ENCODE results near the gene SETD1B.
"Not testable (repeated sequence)": the region's sequence is repeated elsewhere in the genome, so short reads cannot be mapped to it uniquely, and the experiment has no call there.

SETD1B gene

DNA sequence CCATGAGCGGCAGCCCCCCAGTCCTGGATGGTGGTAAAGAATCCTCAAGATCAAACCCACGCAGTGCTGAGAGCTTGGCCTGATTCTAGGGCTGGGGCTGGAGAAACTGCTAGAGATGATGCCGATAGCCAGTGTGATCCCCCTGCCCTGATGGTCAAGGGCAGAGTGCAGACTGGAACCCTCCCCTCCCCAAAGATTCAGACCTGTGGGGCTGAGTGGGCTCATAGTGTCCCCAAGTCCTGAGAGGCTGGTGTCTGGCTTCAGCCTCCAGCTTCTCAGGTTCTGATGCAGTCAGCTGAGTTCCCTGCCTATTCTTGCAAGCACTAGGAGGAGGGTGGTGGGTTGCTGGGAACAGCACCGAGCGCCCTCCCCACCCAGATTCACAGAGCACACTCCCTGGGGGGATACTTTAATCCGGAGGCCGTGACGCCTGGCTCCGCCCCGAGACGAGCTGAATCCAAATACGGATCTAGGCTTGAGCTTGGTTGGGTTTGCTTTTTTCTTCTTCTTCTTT lies 22.3 kb upstream of the SETD1B start:
- no peak for DNase-seq

DNA sequence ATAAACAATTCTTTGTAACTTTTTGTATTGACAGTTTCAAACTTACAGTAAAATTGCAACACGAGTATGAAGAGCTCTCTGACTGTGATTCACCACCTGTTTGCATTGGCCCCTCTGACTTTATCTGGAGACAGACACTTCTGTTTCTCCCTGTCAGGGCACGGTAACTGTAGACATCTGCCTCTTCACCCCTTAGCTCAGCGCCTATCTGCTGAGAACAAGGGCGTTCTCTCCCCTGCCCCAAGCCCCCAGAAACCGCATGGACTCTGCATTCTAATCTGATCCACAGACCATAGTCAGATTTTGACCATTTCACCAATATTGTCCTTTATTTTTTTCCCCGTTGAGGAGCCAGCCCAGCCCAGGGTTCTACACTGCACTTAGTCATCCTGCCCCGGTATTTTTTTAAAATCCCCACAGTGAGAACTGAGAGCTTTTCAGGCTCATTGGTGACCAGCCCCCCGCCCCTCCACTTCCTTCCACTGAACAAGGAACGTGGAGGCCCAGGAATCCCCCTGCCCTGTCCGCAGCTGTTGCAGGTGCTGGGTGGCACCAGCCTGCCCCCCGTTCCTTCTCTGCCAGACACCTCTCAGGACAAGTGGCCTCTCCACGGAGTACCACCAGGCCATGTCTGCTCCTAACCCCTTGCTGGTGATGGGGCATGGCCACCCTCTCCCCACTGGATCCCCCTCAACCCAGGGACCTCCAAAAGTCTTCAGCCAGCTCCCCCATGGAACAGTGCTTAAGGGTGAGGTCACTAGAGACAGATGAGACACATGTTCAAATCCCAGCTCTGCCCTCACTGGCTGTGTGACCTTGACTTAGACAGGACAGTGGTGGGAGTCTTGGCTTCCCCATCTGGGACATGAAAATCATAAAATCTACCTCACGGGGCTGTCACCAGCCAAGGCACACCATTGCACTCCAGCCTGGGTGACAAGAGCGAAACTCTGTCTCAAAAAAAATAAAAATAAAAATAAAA lies 21.5 kb upstream of the SETD1B start:
- no peak for DNase-seq

DNA sequence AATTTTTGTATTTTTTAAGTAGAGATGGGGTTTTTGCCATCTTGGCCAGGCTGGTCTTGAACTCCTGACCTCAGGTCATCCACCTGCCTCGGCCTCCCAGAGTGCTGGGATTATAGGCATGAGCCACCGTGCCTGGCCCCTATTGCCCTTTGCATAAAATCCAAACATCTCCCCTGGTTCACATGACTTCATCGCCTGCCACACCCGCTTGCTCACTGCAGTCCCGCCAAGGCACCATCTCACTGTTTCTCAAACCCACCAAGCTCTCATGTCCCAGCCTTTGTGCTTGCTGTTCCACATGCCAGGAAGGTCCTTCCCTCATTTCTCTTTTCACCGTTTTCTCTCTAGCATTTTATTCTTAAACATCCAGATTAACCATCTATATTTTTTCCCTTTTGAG lies 20.0 kb upstream of the SETD1B start:
- DNase-seq, result no peak

- DNase-seq, result no peak
Measured at GRCh38 chr12:121784460-121784859, 19.3 kb upstream of the SETD1B start.

- peak; percentile 38 for DNase-seq
Measured at GRCh38 chr12:121786440-121786825, 17.4 kb upstream of the SETD1B start.

- DNase-seq, result no peak
Measured at GRCh38 chr12:121787063-121788025, 16.5 kb upstream of the SETD1B start.

- no peak for DNase-seq
Measured at GRCh38 chr12:121788176-121788818, 15.5 kb upstream of the SETD1B start.

DNA sequence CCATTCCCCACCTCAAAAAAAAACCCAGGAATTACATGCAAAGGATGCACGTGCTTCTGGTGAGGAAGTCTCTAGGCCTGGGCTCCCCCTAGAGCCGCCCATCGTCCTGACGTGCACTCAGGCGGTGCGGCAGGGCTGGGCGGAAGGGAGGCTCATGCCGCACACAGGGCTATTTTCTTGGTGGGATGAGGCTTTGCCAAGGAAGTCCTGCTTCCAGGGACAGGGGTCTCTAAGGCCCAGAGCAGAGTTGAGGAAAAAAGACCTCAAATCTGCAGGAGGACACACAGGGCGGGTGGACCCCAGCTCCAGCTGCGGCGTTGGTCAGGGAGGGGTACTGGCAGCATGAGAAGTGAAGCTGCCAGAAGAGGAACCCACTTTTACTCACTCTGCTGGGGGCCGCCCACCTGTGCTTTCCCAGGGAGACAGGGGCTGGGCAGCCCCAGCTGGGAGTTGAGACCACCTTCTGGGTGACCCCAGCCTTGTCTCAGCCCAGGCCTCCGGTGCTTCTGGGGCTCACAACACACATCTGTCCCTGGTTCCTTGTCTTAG lies 14.5 kb upstream of the SETD1B start:
- DNase-seq, result no peak

DNA sequence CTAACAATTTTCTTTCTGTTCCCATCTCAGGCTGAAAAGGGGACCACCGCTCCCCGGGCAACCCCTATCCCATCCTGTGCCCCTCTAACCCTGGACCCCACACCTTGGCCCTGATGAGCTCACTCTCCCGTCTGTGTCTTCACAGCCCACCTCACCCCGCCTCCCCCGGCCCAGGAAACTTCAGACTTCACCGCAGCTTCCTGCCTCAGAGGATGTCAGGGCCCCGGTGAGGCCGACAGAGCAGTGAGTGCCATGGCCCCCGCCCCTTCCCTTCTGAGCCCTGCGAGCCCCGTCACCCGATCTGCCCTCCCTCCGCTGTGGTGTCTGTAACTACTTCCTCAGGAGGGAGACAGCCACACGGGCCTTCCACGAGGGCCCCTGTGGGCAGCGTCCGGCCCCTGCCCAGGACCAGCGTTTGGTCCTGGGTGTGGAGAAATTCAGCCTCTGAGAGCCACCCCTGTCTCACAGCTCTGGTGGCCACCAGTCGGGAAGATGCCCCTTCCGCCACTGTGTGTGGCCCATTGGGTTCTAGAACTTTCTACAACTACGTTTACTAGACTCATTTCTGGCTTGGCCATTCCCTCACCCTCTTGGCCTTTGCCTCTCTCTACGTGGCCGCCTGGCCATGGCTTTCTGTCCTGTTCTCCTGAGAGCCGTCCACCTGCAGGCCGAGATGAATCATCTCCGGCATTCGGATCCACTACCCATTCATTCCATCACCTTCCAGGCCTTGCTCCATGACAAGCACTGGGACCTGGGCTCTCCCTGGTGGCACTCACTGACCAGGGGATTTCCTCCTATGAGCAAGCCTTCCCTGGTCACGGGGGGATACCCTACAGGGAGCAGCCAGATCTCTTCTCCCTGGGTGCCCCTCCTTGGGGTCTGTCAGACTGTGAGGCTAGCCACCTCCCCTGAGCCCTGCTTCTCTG lies 13.7 kb upstream of the SETD1B start:
- DNase-seq, result peak; percentile 61

GRCh38 chr12:121790785-121791184 lies 13.0 kb upstream of the SETD1B start:
- DNase-seq, result not testable (repeated sequence)

DNA sequence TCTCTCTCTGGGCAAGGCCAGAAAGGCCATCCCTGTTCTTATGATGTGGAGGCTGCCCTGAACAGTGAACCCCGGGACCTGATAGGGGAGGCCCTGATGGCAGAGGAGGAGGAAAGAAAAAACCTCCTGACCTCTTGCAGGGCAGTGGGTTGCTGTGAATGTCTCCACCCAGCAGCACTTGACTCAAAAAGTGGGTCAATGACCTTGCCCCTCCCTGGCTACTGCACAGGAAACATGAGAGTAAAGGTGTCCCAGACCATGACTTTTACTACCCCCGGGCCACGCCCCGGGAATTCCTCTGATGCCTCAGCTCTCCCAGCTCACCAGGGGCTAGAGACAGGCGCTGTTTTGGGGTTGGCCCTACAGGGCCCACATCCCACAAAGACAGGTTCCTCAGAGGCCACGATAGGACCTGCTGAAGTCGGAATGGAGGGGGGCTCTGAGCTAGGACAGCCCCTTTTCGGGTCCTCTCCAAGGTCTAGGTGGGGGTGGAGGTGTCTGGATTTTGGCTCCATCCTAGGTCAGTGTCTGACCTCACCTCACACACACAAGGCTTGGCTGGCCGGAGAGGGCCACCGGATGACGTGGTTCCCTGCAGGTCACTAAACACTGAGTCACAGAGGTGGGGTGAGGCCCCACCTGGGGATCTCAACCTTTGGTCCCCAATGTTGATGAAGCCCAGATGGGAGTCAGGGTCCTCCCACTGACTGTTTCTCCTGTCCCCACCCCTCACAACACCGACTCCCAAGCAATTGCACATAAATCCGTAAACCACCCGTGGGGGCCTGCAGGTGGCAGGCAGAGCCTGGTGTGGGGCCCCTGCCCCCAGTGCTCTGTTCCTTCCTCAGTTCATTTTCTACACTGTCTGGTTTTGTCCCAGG lies 11.9 kb upstream of the SETD1B start:
- no peak for DNase-seq

DNA sequence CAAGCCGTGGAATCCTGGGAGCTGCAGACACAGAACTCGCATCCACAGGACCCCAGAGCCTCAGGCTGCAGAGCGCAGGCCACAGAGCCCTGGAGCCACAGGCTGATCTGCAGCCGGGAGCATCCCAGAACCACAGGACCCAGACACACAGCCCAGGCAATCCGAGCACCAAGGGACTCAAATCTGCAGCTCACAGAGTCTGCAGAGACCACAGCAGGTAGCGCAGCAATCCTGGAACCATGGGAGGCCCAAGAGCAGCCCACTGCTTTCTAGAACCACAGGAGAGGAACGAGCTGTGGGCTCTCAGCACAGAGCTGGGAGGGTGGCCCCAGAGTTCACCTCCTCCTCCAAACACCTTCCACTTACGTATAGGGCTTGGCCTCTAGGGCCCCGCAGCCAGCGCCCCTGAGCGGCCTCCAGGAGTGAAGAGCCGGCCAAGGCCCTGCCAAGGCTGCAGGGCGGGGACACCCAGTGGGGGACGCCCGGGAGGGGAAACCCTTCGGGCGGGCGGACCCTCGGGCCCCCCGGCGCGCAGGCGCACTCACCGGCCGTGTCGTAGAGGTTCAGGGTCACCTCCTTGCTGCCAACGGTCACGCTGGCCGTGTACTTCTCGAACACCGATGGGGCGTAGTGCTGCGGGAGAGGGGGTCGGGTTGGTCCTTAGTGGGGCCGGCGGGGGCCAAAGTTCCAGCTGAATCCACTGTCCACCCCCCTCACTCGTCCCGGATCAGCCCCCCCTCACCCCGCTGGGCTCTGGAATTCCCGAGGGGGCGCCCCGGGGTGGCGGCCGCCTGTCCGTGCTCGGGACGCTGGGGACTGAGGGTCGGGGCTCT lies 11.0 kb upstream of the SETD1B start:
- DNase-seq, result peak; percentile 15

- peak; percentile 71 for DNase-seq
Measured at GRCh38 chr12:121793440-121793837, 10.4 kb upstream of the SETD1B start, which contains the start of gene RHOF. Gene RHOF (minus strand): TSS chr12:121793688. CDS start chr12:121793633, 55 bp downstream.

DNA sequence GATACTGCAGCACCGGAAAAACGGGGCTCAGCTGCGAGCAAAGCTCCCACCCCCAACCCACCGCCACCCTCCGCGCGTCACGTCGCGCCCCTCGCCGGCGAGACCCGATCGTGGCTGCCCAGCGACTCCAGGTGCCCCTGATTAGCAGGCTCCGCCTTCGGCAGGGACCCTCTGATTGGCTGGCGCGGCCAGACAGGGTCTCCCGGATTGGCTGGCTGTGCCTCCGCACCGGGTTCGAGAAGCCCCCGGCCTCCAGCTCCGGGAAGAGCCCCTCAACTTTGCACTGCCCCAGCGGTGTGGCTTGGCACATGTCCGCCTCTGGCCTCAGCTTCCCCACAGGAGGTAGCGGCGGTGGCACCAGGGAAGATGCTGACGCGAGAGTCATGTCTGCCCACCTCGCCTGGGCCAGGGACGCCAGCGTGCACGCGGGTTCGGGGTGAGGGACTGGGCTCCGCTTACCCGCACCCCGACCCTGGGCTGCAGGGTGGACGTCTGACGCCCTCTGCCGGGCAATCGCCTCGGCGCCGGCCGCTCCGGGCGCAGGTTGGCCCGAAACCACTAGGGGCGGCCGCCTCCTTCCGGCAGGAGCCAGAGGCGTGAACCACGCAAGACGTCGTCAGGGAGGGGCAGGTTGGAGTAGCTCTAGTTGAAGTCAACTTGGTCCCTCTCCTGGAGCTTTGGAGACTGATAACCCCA lies 9.8 kb upstream of the SETD1B start:
- peak; percentile 96 for DNase-seq

GRCh38 chr12:121794534-121795033 lies 9.2 kb upstream of the SETD1B start:
- no peak for DNase-seq

DNA sequence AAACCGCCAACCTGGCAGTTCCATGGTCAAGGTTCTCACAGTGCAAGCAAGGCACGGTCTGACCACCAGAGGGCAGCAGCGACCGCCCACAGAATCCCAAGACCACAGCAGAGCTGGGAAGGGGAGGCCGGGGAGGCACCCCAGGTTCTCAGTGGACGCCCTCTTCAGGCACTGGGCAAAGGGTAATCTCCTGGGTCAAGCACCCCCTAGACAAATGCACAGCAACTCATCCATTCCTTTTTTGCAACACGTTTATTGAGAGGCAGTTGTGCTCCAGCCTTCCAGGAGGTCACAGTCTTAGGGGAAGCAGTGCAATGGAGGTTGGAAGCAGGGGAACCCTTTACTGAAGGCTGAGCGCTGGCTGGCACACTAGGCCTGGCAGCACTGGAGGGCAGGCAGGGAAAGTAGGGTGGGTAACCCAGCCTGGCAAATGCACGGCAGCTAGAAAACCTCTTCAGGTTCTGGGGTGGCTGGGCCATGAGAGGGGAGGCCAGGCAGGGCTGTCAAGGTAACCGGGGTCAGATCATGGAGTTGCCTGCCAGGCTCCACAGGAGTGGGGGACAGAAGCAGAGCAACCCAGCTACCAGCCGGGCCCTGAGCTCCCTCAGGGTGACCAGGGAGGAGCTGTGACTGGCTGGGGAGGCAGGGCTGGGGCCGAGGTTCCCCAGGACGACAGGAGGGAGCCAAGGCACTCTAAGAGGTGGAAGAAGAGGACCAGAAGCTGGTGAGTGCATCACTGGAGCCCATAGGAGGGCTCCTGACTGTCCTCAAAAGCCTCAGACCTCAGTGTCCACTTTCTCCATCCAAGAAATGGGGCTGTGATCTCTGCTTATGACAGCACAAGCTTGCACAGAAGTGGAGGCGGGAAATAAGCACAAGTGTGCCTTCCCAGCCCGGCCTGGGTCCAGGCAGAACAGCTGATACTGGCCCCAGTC lies 8.5 kb upstream of the SETD1B start:
- DNase-seq, result peak; percentile 86
